NCI-H345 treated with DMSO at 0.1 percent for 48 hours (cell line): ENCODE results near the gene RNASEH1.

Experiments used
- DNase-seq: peaks from one replicate; lab custom pipeline; 2025; ENCODE audit not compliant: unreplicated experiment; lab: John Stamatoyannopoulos, UW

The RNASEH1 gene

GRCh38 chr2:3558205-3559014 is at the start of gene RNASEH1:
TSS of gene RNASEH1 (minus strand) at chr2:3558333. CDS start at chr2:3558260, 73 bp downstream.
- peak; percentile 97 for DNase-seq

GRCh38 chr2:3606370-3607201 is 48.5 kb upstream of the RNASEH1 start:
- DNase-seq: no peak

- no peak for DNase-seq
These were observed 47.9 kb upstream of the RNASEH1 start for GRCh38 chr2:3606028-3606369.

GRCh38 chr2:3604991-3605961 is 47.1 kb upstream of the RNASEH1 start:
- no peak for DNase-seq

DNA sequence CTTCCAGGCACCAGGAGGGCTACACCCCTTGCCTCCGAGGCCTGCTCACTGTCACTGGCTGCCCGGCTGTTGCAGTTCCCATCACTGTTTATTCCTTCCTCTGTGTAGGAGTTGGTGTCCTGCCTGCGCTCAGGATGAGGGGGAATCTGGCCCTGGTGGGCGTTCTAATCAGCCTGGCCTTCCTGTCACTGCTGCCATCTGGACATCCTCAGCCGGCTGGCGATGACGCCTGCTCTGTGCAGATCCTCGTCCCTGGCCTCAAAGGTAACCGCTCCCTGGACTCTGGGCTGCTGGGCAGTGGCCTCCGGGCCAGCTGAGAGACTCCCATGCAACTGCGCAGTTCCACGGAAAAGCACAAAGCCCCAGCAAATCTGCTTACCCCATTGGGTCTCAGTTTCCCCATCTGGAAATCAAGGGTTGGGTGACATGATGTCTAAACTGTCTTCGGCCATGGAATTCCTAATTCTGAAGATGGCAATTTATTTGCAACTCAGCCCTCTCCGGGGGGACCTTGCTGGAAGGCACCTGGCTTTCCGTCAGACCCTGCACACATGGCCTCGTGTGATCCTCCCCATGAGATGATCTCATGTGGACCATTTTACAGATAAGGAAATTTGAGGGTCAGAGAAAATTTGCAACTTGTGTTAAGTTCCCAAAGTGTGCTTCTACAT is 46.2 kb upstream of the RNASEH1 start:
- DNase-seq: no peak

DNA sequence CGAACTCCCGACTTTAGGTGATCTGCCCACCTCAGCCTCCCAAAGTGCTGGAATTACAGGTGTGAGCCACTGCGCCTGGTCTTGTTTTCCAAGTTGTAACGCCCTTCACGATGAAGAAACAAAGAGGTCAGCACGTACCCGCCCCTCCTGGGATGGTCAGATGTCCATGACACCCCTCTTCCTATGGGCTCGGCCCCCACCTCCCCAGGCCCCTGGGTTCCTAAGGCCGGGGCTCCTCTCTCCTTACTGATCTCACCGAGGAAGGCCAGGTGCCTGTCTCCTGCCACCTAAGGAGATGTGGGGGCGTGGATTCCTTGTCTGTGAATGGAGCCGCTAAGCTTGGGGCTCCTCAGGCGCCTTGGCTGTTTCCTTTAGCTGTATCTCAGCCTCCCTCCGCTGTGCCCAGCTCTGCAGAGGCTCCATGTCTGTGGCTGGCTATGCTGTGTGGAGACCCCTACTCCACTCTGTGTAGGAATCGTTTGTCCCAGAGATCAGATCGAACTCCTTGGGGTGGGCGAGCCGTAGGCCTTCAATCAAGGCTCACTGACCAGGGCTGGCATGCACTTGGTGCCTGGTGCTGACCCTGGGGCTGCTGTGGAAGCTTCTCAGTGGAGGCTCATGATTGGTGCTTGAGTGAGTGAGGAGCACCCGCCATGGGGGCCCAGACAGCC is 45.5 kb upstream of the RNASEH1 start:
- no peak for DNase-seq

DNA sequence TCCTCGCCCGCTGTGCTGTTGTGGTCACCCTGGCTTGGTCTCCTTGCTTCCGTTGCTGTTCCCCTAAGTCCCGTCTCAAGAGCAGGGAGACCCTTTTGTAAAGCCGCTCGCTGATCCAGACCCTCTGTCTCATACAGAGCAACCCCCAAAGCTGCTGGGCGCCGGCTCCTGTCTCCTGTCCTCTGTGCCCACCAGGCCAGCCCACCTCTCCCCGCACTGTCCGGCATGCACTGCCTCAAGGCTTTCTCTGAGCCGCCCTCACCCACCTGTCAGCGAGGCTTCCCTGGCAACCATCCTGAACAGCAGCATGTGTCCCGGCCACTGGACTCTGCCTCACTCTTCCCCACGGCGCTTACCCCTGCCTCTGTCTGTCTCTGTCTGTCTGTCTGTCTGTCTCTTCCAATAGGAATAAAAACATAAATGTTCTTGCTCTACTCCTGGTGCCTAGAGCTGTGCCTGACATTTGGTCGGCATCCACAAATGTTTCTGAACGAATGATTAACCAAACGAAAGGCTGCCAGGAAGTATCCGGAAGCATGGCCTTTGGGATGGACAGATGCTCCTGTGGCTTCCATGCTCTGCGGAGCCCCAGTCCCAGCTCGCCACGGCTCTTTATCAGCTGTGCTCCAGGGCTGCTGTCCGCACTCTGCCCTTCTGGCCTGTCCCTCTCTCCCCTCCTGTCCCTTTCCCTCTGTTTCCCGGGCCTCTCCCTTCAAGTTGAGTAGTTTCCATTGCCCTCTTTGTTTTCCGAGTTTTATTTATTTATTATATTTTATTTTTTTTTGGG is 44.6 kb upstream of the RNASEH1 start:
- DNase-seq: no peak

DNA sequence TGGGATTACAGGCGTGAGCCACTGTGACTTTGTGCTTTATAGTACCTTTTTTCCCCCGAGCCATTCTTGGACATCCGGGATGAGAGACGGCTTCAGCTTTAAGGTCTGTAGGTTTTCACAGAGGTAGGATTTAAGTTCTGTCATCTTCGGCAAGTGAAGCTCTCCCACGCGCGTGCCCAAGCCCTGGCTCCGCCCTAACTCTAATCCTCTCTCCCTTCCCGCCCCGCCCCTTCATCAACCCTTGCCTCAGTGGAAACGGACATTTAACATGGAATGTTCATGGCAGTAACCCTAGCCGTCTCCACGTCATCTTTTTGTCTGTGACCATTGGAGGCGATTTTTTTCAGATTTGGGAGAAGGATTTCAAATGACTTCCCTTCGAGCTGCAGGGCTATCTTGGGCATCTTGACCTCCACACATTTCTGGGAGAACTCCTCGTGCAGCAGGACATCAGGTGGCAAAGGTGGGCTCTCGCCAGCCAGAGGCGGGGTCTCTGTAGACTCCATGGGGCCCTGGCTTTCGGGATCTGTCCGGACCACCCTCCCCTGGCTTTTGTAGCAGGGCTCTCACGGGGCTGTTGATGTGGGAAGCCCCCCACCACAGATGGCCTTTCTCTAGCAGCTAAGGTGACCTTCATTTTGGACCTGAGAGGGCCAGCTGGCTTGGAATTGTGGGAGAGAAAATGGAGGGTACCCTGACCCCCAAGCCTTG is 43.6 kb upstream of the RNASEH1 start:
- DNase-seq: no peak

DNA sequence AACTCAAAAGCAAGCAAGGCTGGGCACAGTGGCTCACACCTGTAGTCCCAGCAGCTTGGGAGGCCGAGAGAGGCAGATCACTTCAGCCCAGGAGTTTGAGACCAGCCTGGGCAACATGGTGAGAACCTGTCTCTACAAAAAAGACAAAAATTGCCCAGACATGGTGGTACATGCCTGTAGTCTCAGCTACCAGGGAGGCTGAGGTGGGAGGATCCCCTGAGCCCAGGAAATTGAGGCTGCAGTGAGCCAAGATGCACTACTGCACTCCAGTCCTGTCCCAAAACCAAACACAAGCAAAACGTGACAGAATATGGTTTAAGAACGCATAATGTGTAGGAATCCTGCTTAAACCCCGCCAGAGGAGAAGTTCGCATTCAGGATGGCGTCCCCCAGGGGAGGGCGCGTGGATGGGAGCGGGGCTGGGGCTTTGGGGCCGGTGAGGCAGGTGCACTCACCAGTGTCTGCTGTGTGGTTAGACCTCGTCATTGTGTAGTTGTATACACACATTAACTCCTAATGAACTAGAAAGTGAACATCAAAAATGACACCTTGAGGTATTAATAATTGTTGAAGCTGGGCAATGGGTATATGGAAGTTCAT is 42.2 kb upstream of the RNASEH1 start:
- no peak for DNase-seq

- no peak for DNase-seq
These were observed 41.0 kb upstream of the RNASEH1 start for GRCh38 chr2:3598912-3599854.

DNA sequence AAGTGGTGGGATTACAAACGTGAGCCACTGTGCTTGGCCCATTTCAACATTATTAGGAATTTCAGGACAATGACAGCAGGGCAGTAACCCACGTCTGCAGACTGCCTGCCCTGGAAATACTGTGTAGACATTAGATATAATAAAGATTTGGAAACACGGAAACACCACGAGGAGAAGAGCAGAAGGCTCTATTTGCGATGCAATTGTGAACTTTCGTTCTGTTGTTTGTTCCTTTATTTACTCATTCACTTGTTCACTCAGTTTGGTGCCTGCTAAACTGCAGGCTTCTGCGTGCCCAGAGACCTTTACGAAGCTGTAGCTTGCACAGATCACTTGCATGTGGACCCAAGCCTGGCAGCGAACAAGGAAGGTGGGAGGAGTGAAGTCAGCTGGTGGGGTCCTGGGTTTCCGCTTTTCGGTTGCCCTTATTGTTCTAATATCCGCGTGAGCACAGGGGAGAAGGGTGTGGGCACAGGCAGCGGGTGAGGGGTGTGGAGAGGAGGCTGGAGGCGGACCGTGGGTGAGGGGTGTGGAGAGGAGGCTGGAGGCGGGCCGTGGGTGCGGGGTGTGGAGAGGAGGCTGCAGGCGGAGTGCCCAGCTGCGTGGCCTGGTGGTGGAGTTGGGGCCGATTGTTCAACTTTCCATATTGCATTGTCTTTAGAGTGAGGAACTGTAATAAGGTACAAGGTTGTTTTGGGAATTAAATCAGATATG is 40.2 kb upstream of the RNASEH1 start:
- DNase-seq: no peak

GRCh38 chr2:3597567-3597966 is 39.4 kb upstream of the RNASEH1 start:
- no peak for DNase-seq

- DNase-seq: no peak
These were observed 38.8 kb upstream of the RNASEH1 start for GRCh38 chr2:3596901-3597417.

- no peak for DNase-seq
These were observed 37.9 kb upstream of the RNASEH1 start for GRCh38 chr2:3595985-3596384.

- DNase-seq: no peak
These were observed 37.3 kb upstream of the RNASEH1 start for GRCh38 chr2:3595404-3595803.
